Hepatocyte (in vitro differentiated cells): ENCODE data around the gene MARK1. TPM values are rescaled to one million over a fixed set of nuclear protein-coding genes. Genes with fewer than 3 reads are reported as not detected.

ENCODE experiments used
- DNase-seq: peaks from one replicate; pipeline ENCODE4 v3.0.0-alpha.2; 2016; ENCODE audit warnings: low spot score
- H2AFZ ChIP-seq: fragments of 200-600 bp; sonication (generic); 2 replicates; pipeline ENCODE4 v1.6.0; 2016; ENCODE audit warnings: antibody characterized with exemption, mild to moderate bottlenecking
- H3K27ac ChIP-seq: fragments of 200-600 bp; sonication (generic); 2 replicates; pipeline ENCODE4 v1.5.1; 2016; ENCODE audit warnings: mild to moderate bottlenecking
- H3K27me3 ChIP-seq: fragments of 200-600 bp; sonication (generic); 2 replicates; pipeline ENCODE4 v1.6.1; 2016
- H3K36me3 ChIP-seq: fragments of 200-600 bp; sonication (generic); replicated peaks from 2 replicates; pipeline ENCODE4 v1.5.1; 2016; ENCODE audit warnings: low read depth; ENCODE audit not compliant: insufficient read depth
- H3K4me1 ChIP-seq: fragments of 200-600 bp; sonication (generic); 2 replicates; pipeline ENCODE4 v1.5.1; 2016; ENCODE audit warnings: mild to moderate bottlenecking, moderate library complexity; ENCODE audit not compliant: insufficient read depth
- H3K4me2 ChIP-seq: fragments of 200-600 bp; sonication (generic); 2 replicates; pipeline ENCODE4 v1.6.0; 2016
- H3K4me3 ChIP-seq: fragments of 200-600 bp; sonication (generic); 2 replicates; pipeline ENCODE4 v1.5.1; 2016; ENCODE audit warnings: mild to moderate bottlenecking
- H3K79me2 ChIP-seq: fragments of 200-600 bp; sonication (generic); 2 replicates; pipeline ENCODE4 v1.6.0; 2017; ENCODE audit warnings: mild to moderate bottlenecking
- H3K9me2 ChIP-seq: fragments of 200-600 bp; sonication (generic); replicated peaks from 2 replicates; pipeline ENCODE4 v1.6.0; 2017; ENCODE audit warnings: mild to moderate bottlenecking; ENCODE audit not compliant: insufficient read depth
- H3K9me3 ChIP-seq: fragments of 200-600 bp; sonication (generic); 2 replicates; pipeline ENCODE4 v1.5.1; 2016; ENCODE audit warnings: low read depth, mild to moderate bottlenecking
- H4K20me1 ChIP-seq: fragments of 200-600 bp; sonication (generic); 2 replicates; pipeline ENCODE4 v1.6.0; 2016; ENCODE audit warnings: mild to moderate bottlenecking; ENCODE audit not compliant: insufficient read depth, poor library complexity, severe bottlenecking
- CTCF ChIP-seq: fragments of 200-600 bp; sonication (generic); IDR thresholded peaks from 2 replicates; pipeline ENCODE4 v1.5.1; 2016; ENCODE audit warnings: antibody characterized with exemption, mild to moderate bottlenecking; ENCODE audit not compliant: poor library complexity
- EZH2 ChIP-seq: fragments of 200-600 bp; sonication (generic); IDR thresholded peaks from 2 replicates; pipeline ENCODE4 v1.6.1; 2016; ENCODE audit warnings: antibody characterized with exemption, mild to moderate bottlenecking, borderline replicate concordance
- EZH2phosphoT487 ChIP-seq: fragments of 200-600 bp; sonication (generic); IDR thresholded peaks from one replicate; pipeline ENCODE4 v1.6.1; 2018; ENCODE audit warnings: antibody characterized with exemption, mild to moderate bottlenecking, low read depth, moderate library complexity; ENCODE audit not compliant: unreplicated experiment, severe bottlenecking
- WGBS: methylation state at CpG from one replicate; pipeline ENCODE4 v1.1.6; 2016; ENCODE audit warnings: low lambda C conversion rate; ENCODE audit errors: missing lambda C conversion rate; 5-methylcytosine and 5-hydroxymethylcytosine counted together
- polyA plus RNA-seq: library from polyadenylated mRNA; unstranded; fragments of >200 nt; fragmentation: Nextera tagmentation; extraction: Ambion mirVana; gene quantifications from 2 replicates; pipeline ENCODE4 v1.2.1, GENCODE V29; 2016
- total RNA-seq: library from RNA; depleted of rRNA; stranded (reverse); fragments of >200 nt; gene quantifications from 2 replicates; pipeline ENCODE4 v1.2.3, GENCODE V29; 2014

MARK1 gene
- total and polyA plus RNA-seq, 2 experiments from 2014 or later = 1.9 to 7.1 TPM

- H3K4me3 ChIP-seq = no peak overlapping the region
- H3K79me2 ChIP-seq = no peaks in the 10 kb centered on the region
- H3K27me3 ChIP-seq = no peaks in the 10 kb centered on the region
- 71% methylated on average over 4 of the region's 4 CpGs for WGBS
- H3K27ac ChIP-seq = no peak overlapping the region
- no peak overlapping the region for H2AFZ ChIP-seq
- no peaks in the 10 kb centered on the region for H4K20me1 ChIP-seq
- H3K9me3 ChIP-seq = no peaks in the 10 kb centered on the region
- H3K36me3 ChIP-seq = no peaks in the 10 kb centered on the region
- H3K4me1 ChIP-seq = no peaks in the 10 kb centered on the region
- no peak overlapping the region for H3K4me2 ChIP-seq
- no peak for DNase-seq
- TF ChIP-seq EZH2 (no peak), EZH2phosphoT487 (no peak), CTCF (no peak)
- no peaks in the 10 kb centered on the region for H3K9me2 ChIP-seq
These were observed 157.0 kb downstream of the MARK1 start for GRCh38 chr1:220684890-220685289.

- no peak overlapping the region for H3K27ac ChIP-seq
- H2AFZ ChIP-seq = no peak overlapping the region
- H3K27me3 ChIP-seq = no peaks in the 10 kb centered on the region
- no peaks in the 10 kb centered on the region for H4K20me1 ChIP-seq
- DNase-seq = no peak
- no peaks in the 10 kb centered on the region for H3K36me3 ChIP-seq
- no peaks in the 10 kb centered on the region for H3K4me1 ChIP-seq
- no peak overlapping the region for H3K4me3 ChIP-seq
- 82% methylated on average over 3 of the region's 3 CpGs for WGBS
- H3K4me2 ChIP-seq = no peak overlapping the region
- TF ChIP-seq EZH2 = no peak
- no peak for TF ChIP-seq EZH2phosphoT487
- no peak for TF ChIP-seq CTCF
- no peaks in the 10 kb centered on the region for H3K9me3 ChIP-seq
- H3K9me2 ChIP-seq = no peaks in the 10 kb centered on the region
- H3K79me2 ChIP-seq = peaks cover 4% of the 10 kb centered on the region
These were observed 157.9 kb downstream of the MARK1 start for GRCh38 chr1:220685879-220686278.

GRCh38 chr1:220687809-220688208 is 159.9 kb downstream of the MARK1 start:
- H3K4me1 ChIP-seq = peaks cover 5% of the 10 kb centered on the region
- WGBS = 90% methylated on average over 5 of the region's 5 CpGs
- peaks cover 6% of the 10 kb centered on the region for H4K20me1 ChIP-seq
- H2AFZ ChIP-seq = no peak overlapping the region
- H3K36me3 ChIP-seq = no peaks in the 10 kb centered on the region
- no peak overlapping the region for H3K27ac ChIP-seq
- H3K79me2 ChIP-seq = peaks cover 17% of the 10 kb centered on the region
- no peak for DNase-seq
- H3K9me2 ChIP-seq = no peaks in the 10 kb centered on the region
- H3K9me3 ChIP-seq = no peaks in the 10 kb centered on the region
- H3K4me2 ChIP-seq = no peak overlapping the region
- no peaks in the 10 kb centered on the region for H3K27me3 ChIP-seq
- TF ChIP-seq CTCF = no peak
- no peak for TF ChIP-seq EZH2
- no peak for TF ChIP-seq EZH2phosphoT487
- H3K4me3 ChIP-seq = no peak overlapping the region

- no peak for DNase-seq
- no peaks in the 10 kb centered on the region for H3K9me2 ChIP-seq
- no peaks in the 10 kb centered on the region for H3K9me3 ChIP-seq
- WGBS = 52% methylated on average over 14 of the region's 14 CpGs
- H3K27ac ChIP-seq = no peak overlapping the region
- H4K20me1 ChIP-seq = peaks cover 8% of the 10 kb centered on the region
- TF ChIP-seq EZH2phosphoT487 = no peak
- H3K36me3 ChIP-seq = no peaks in the 10 kb centered on the region
- H2AFZ ChIP-seq = peak overlapping the region; percentile 39
- no peaks in the 10 kb centered on the region for H3K27me3 ChIP-seq
- peaks cover 31% of the 10 kb centered on the region for H3K79me2 ChIP-seq
- peak overlapping the region; percentile 76 for H3K4me2 ChIP-seq
- H3K4me3 ChIP-seq = peak overlapping the region; percentile 19
- peaks cover 5% of the 10 kb centered on the region for H3K4me1 ChIP-seq
These were observed 161.7 kb downstream of the MARK1 start for GRCh38 chr1:220689666-220690065.
